ENCODE measurements around the gene CLDN4.
"Not testable (repeated sequence)": the region's sequence is repeated elsewhere in the genome, so short reads cannot be mapped to it uniquely, and the experiment has no call there.

CLDN4 gene

DNA sequence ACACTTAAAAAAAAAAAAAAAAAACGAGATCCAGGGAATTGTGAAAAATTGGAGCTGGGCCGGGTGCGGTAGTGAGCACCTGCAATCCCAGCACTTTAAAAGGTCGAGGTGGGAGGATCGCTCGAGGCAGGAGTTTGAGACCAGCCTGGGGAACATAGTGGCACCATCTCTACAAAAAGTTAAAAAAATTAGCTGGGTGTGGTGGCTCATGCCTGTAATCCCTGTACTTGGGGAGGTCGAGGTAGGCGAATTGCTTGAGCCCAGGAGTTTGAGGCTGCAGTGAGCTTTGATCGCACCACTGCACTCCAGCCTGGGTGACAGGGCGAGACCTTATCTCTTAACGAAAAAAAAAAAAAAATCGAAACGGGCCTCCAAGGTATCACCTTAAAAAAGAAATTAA, 2.0 kb downstream of the CLDN4 start:
- peak overlapping the region; percentile 100 for H3K27ac ChIP-seq
- TF ChIP-seq ZFX (IDR thresholded peaks at IDR 0.05; ENCODE audit: borderline replicate concordance) (no peak), CTCF (IDR thresholded peaks at IDR 0.05) (no peak)

DNA sequence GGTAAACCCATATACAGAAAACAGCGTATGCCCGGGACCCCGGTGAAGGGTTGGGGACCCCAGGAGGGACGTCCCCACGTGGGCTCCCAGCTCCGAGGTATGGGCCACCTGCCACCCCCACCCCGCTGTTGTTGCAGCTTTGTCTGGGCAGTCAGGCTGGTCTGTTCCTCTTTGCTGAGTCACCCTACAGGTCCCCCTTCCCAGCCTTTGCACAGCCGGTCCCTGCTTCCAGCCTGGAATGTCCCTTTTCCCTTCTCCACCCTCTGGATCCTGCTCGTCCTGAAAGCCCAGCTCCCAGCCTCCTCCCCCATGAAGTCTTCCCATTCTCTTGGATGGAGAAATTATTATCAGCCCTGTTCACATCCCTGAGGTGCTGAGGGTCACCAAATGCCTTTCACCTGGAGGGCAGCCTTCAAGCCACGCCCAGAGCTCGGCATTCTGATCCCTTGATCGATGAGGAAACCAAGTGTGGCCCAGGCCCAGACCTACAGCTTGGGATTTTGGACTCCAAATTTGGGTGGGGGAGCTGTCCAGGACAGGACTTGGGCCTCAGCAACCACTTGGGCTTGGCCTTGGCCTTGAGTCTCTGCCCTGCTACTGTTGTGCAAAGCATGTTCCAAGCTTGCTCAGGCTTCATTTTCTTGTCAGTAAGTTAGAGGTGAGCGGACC, 2.6 kb downstream of the CLDN4 start:
- H3K27ac ChIP-seq = peak overlapping the region; percentile 100
- TF ChIP-seq CTCF (IDR thresholded peaks at IDR 0.05) (no peak), ZFX (IDR thresholded peaks at IDR 0.05; ENCODE audit: borderline replicate concordance) (no peak)

DNA sequence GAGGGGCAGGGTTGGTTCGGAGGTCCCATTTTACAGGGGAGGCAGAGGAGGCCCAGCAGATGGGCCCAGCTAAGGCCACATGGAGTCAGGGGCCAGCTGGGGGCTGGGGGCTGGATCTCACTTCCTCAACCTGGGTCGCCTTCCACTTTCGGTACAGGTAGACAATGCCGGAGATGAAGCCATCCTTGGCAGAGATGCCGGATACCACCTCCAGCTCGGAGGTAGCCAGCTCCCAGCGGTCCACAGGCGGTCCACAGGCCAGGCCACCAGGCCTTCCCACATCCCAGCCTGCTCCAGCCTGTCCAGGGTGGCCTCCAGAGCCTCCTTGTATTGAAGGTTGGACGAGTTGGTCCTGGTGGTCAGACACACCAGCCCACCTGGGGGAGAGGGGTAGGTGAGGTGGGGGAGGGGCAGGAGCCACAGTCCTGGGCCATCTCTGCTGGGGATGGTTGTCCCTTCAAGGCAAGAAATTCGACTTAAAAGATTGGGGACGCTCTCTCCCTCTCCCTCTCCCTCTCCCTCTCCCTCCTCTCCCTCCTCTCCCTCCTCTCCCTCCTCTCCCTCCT, 3.9 kb downstream of the CLDN4 start:
- H3K27ac ChIP-seq = peak overlapping the region; percentile 100; the same call in 1 of the 2 replicates
- no peak for TF ChIP-seq CTCF (IDR thresholded peaks at IDR 0.05)
- no peak for TF ChIP-seq ZFX (IDR thresholded peaks at IDR 0.05; ENCODE audit: borderline replicate concordance)

DNA sequence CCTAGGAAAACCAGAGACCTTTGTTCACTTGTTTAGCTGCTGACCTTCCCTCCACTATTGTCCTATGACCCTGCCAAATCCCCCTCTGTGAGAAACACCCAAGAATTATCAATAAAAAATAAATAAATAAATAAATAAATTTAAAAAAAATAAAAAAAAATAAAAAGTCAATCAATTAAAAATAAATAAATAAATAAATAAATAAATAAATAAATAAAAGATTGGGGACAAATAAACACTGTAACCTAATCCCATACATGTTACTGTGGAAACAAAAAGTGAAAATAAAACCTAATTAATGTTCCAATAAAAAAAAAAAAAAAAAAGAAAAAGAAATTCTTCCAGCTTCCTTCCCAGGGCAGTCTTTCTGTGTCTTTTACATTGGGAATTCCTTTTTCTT, 6.4 kb downstream of the CLDN4 start:
- H3K27ac ChIP-seq = not testable (repeated sequence)

- H3K27ac ChIP-seq = no peak overlapping the region
- no peak for TF ChIP-seq ZFX (IDR thresholded peaks at IDR 0.05; ENCODE audit: borderline replicate concordance)
- no peak for TF ChIP-seq CTCF (IDR thresholded peaks at IDR 0.05)
These were observed 7.8 kb downstream of the CLDN4 start for GRCh38 chr7:73838642-73839041.

DNA sequence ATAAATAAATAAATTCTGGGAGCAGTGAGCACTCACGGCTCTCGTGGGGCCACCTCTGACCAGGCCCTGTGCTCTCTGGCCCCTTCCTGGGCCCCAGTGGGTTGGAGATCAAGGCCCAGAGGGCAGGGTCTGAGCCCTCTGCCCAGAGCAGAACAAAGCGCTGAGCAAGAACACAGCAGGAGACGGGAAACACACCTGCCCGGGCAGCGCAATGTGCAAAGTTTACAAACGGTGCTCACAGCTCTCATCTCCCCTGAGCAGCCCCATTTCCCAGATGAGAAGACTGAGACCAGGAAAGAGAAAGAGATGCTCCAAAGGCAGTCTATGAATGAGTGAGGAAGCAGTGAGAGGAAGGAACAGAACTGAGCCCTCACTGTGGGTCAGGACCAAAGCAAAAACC, 8.5 kb downstream of the CLDN4 start:
- H3K27ac ChIP-seq = no peak overlapping the region
- TF ChIP-seq CTCF (IDR thresholded peaks at IDR 0.05) (no peak), ZFX (IDR thresholded peaks at IDR 0.05; ENCODE audit: borderline replicate concordance) (no peak)

DNA sequence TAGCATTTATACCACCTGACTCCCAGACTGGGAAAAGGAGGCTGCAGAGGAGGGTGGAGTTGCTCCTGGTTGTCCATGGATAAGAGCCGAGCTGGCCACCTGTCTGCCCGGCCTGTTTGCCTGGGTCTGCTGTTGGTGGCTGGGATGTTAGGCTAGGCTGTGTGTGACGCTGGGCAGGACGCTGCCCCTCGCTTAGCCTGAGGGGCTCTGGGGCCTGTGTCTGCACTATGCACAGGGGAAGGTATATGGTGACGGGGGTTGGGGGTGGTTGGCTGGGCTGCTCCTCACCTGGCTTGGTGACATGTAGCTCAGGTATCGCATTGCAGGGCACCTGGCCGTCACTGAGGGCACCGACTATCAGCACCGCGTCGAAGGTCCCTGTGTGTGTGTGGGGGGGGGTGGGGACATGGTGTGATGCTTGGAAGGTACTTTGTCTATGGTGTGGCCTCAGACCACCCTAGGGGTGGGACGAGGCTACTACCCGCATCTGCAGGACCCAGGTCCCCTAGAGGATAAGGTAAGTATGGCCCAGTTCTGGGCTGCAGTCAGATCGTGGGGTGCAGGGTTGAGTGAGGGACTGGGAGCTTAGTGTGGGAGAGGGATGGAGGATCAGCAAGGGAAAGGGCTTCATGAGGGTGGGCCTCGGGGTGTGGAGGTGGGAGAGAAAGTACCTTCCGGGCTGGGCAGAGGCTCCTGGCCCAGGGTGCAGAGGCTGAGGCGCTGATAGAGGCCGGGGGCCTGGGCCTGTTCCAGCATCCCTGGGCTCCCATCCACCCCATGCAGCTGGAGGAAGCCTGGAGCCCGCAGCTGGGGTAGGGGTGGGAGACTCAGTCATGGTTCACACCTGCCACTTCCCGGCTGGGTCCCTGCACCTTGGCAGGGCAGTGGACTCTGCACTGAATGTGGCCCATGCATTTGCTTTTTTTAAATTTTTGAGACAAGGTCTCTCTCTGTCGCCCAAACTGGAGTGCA, 9.2 kb downstream of the CLDN4 start:
- TF ChIP-seq CTCF (IDR thresholded peaks at IDR 0.05) = no peak
- no peak for TF ChIP-seq ZFX (IDR thresholded peaks at IDR 0.05; ENCODE audit: borderline replicate concordance)
- H3K27ac ChIP-seq = no peak overlapping the region
